ENCODE data around the gene EXOC3.

The EXOC3 gene

GRCh38 chr5:514101-514485, 71.1 kb downstream of the EXOC3 start:
- Histone ChIP-seq H3K79me2 (ENCODE audit: insufficient read depth, low read depth) (no peaks in the 10 kb centered on the region), H2AFZ (ENCODE audit: low read depth) (no peak overlapping the region), H3K36me3 (ENCODE audit: insufficient read depth) (no peaks in the 10 kb centered on the region), H3K9ac (no peak overlapping the region), H3K4me3 (IDR thresholded peaks at IDR 0.05; ENCODE audit: insufficient read depth, low read depth, low read length) (no peak overlapping the region), H3K27ac (no peak overlapping the region), H3K4me1 (ENCODE audit: low read depth, poor library complexity, severe bottlenecking) (no peaks in the 10 kb centered on the region), H3K27me3 (ENCODE audit: insufficient read depth, low read depth) (peaks cover 90% of the 10 kb centered on the region), H4K20me1 (ENCODE audit: insufficient read depth) (no peaks in the 10 kb centered on the region), H3K4me2 (no peak overlapping the region)
- TF ChIP-seq CTCF (conservative IDR thresholded peaks at IDR 0.05; ENCODE audit: low read depth, low read length) = no peak

- Histone ChIP-seq H4K20me1 (ENCODE audit: insufficient read depth) (no peaks in the 10 kb centered on the region), H2AFZ (ENCODE audit: low read depth) (no peak overlapping the region), H3K27ac (no peak overlapping the region), H3K9ac (no peak overlapping the region), H3K4me3 (IDR thresholded peaks at IDR 0.05; ENCODE audit: insufficient read depth, low read depth, low read length) (no peak overlapping the region), H3K4me2 (no peak overlapping the region), H3K36me3 (ENCODE audit: insufficient read depth) (no peaks in the 10 kb centered on the region), H3K79me2 (ENCODE audit: insufficient read depth, low read depth) (no peaks in the 10 kb centered on the region), H3K27me3 (ENCODE audit: insufficient read depth, low read depth) (peaks cover 93% of the 10 kb centered on the region), H3K4me1 (ENCODE audit: low read depth, poor library complexity, severe bottlenecking) (no peaks in the 10 kb centered on the region)
- no peak for TF ChIP-seq CTCF (conservative IDR thresholded peaks at IDR 0.05; ENCODE audit: low read depth, low read length)
Observed at GRCh38 chr5:514673-515072, 71.7 kb downstream of the EXOC3 start.

GRCh38 chr5:515273-515836, 72.4 kb downstream of the EXOC3 start:
- Histone ChIP-seq H2AFZ (ENCODE audit: low read depth) (no peak overlapping the region), H3K4me1 (ENCODE audit: low read depth, poor library complexity, severe bottlenecking) (no peaks in the 10 kb centered on the region), H3K79me2 (ENCODE audit: insufficient read depth, low read depth) (no peaks in the 10 kb centered on the region), H3K4me3 (IDR thresholded peaks at IDR 0.05; ENCODE audit: insufficient read depth, low read depth, low read length) (no peak overlapping the region), H3K4me2 (no peak overlapping the region), H3K36me3 (ENCODE audit: insufficient read depth) (no peaks in the 10 kb centered on the region), H4K20me1 (ENCODE audit: insufficient read depth) (no peaks in the 10 kb centered on the region), H3K27me3 (ENCODE audit: insufficient read depth, low read depth) (peaks cover 93% of the 10 kb centered on the region), H3K27ac (no peak overlapping the region), H3K9ac (no peak overlapping the region)
- TF ChIP-seq CTCF (conservative IDR thresholded peaks at IDR 0.05; ENCODE audit: low read depth, low read length) = no peak

DNA sequence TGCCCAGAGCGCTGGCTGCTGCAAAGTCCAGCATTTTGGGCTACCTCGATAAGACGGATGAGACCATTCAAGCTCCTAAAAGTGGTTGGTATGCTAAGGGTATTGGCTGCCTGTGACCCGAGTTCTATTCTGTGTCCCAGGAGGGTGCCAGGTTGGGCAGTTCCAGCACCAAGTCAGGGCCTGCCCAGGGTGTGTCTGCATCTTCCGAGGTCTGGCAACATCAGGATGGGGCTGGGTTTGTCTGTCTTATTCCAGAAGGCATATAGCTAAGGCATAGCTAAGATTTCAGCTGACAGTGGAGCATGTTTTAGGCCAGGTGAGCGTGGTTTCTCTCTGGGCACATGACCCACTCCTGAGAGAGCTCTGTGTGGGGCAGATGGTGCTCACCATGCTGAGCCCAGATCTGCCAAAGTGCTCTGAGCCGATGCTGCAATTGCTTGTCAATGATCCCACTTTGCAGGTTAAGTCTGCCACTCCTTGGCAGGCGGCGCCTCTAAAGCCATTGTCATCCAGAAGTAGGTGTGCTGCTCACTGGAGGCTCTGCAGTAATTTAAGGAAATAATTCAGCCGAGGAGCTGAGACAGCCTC, 73.5 kb downstream of the EXOC3 start:
- no peak overlapping the region for H3K9ac ChIP-seq
- H3K27me3 ChIP-seq (ENCODE audit: insufficient read depth, low read depth) = peaks cover 93% of the 10 kb centered on the region
- no peak overlapping the region for H3K4me2 ChIP-seq
- no peaks in the 10 kb centered on the region for H3K79me2 ChIP-seq (ENCODE audit: insufficient read depth, low read depth)
- H3K4me1 ChIP-seq (ENCODE audit: low read depth, poor library complexity, severe bottlenecking) = no peaks in the 10 kb centered on the region
- H3K36me3 ChIP-seq (ENCODE audit: insufficient read depth) = no peaks in the 10 kb centered on the region
- H3K4me3 ChIP-seq (IDR thresholded peaks at IDR 0.05; ENCODE audit: insufficient read depth, low read depth, low read length) = no peak overlapping the region
- H3K27ac ChIP-seq = no peak overlapping the region
- H2AFZ ChIP-seq (ENCODE audit: low read depth) = no peak overlapping the region
- H4K20me1 ChIP-seq (ENCODE audit: insufficient read depth) = no peaks in the 10 kb centered on the region
- no peak for TF ChIP-seq CTCF (conservative IDR thresholded peaks at IDR 0.05; ENCODE audit: low read depth, low read length)
